ENCODE measurements around the gene CEP250.

The CEP250 gene

DNA sequence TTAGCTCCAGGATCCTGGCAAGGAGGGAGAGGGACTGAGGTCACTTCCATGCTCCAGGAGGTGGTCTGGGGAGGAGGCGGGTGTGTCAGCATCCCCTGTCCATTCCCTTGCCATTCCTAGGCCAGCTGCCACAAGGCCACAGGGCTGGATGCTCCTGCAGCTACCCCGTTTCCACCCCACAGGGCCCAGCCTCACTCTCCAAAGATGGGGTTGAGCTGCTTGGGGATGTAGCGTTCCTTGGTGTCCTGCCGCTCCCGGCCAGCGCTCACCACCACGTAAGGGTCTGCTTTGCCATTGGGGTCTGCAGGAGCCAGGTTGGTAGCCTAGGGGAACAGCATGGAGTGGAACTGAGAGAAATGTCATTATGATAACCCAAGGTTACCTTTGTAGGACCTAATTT is 109.5 kb downstream of the CEP250 start:
- no peak for DNase-seq (ENCODE audit: low read depth)

DNA sequence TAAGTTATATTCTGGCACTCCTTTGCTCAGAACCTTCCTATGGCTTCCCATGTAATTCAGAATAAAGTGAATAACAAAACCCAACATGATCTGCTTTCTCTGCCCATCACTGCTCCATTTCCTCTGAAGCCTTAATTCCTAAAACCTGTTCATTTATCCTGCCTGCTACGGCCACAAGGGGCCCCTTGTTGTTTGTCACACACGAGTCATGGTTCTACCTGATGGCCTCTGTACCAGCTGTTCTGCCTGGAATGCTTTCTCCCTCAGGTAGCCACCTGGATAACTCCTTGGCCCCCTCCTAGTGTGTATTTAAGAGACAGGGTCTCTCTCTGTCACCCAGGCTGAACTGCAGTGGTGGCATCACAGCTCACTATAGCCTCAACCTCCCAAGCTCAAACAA is 113.2 kb downstream of the CEP250 start:
- DNase-seq (ENCODE audit: low read depth), result no peak
